NB4 (cell line): Measurements from ENCODE around the gene ZNF18.
"Not testable (repeated sequence)": the region's sequence is repeated elsewhere in the genome, so short reads cannot be mapped to it uniquely, and the experiment has no call there.

Experiments used
- MYC ChIP-seq: IDR thresholded peaks from 2 replicates; pipeline ENCODE4 v1.6.1; 2011; ENCODE audit warnings: low read depth, low read length
- POLR2A ChIP-seq: IDR thresholded peaks from 2 replicates; pipeline ENCODE4 v1.6.1; 2011; ENCODE audit warnings: mild to moderate bottlenecking; ENCODE audit not compliant: insufficient read length; ENCODE audit errors: extremely low read depth
- TF ChIP-seq, protein P1 (sequence below): IDR thresholded peaks from one replicate; pipeline ENCODE4 v1.5.1; 2012; ENCODE audit warnings: low read depth, low read length
- TF ChIP-seq, protein P2 (sequence below): IDR thresholded peaks from 2 replicates; pipeline ENCODE4 v1.6.1; 2011; ENCODE audit warnings: low read depth, low read length

DNA sequence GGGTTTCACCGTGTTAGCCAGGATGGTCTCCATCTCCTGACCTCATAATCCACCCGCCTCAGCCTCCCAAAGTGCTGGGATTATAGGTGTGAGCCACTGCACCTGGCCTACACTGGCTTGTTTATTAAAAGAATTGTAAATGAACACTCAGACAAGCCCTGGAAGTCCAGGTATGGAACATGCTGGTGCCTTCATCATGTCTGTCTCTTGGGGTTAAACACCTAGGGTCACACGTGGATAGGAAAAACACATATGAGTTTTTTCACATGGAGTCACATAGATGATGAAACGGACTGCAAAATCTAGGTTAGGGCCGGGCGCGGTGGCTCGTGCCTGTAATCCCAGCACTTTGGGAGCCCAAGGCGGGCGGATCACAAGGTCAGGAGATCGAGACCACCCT lies 54.2 kb downstream of the ZNF18 start:
- TF ChIP-seq, protein P1, sequence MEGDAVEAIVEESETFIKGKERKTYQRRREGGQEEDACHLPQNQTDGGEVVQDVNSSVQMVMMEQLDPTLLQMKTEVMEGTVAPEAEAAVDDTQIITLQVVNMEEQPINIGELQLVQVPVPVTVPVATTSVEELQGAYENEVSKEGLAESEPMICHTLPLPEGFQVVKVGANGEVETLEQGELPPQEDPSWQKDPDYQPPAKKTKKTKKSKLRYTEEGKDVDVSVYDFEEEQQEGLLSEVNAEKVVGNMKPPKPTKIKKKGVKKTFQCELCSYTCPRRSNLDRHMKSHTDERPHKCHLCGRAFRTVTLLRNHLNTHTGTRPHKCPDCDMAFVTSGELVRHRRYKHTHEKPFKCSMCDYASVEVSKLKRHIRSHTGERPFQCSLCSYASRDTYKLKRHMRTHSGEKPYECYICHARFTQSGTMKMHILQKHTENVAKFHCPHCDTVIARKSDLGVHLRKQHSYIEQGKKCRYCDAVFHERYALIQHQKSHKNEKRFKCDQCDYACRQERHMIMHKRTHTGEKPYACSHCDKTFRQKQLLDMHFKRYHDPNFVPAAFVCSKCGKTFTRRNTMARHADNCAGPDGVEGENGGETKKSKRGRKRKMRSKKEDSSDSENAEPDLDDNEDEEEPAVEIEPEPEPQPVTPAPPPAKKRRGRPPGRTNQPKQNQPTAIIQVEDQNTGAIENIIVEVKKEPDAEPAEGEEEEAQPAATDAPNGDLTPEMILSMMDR: not testable (repeated sequence)
- TF ChIP-seq POLR2A, MYC: not testable (repeated sequence)
- TF ChIP-seq, protein P2, sequence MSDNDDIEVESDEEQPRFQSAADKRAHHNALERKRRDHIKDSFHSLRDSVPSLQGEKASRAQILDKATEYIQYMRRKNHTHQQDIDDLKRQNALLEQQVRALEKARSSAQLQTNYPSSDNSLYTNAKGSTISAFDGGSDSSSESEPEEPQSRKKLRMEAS: not testable (repeated sequence)
